Stimulated activated CD8-positive, alpha-beta memory T cell treated with anti-CD3 and anti-CD28 coated beads, Interleukin-15, amount 100 ng/mL, for 1 hour (primary cell): Measurements from ENCODE around the gene TSHB.

ENCODE experiments used
- DNase-seq: peaks from one replicate; pipeline ENCODE4 v3.0.0-alpha.2; 2020; ENCODE audit warnings: low read depth

The TSHB gene

GRCh38 chr1:115060501-115060900, 30.9 kb downstream of the TSHB start:
- no peak for DNase-seq

- peak; percentile 85 for DNase-seq
Observed at GRCh38 chr1:115062542-115063004, 32.9 kb downstream of the TSHB start.

- DNase-seq: no peak
Observed at GRCh38 chr1:115063228-115063901, 33.7 kb downstream of the TSHB start.

GRCh38 chr1:115064461-115064860, 34.8 kb downstream of the TSHB start:
- DNase-seq: no peak

GRCh38 chr1:115065021-115065420, 35.4 kb downstream of the TSHB start:
- DNase-seq: no peak

GRCh38 chr1:115067161-115067859, 37.7 kb downstream of the TSHB start:
- no peak for DNase-seq

GRCh38 chr1:115068826-115069585, 39.4 kb downstream of the TSHB start:
- DNase-seq: no peak

GRCh38 chr1:115069659-115070308, 40.2 kb downstream of the TSHB start:
- DNase-seq: no peak

GRCh38 chr1:115071012-115071664, 41.5 kb downstream of the TSHB start:
- no peak for DNase-seq

GRCh38 chr1:115073298-115074087, 43.9 kb downstream of the TSHB start:
- DNase-seq: no peak

GRCh38 chr1:115074839-115075534, 45.4 kb downstream of the TSHB start:
- DNase-seq: no peak

GRCh38 chr1:115076384-115076915, 46.8 kb downstream of the TSHB start:
- DNase-seq: no peak

GRCh38 chr1:115077286-115077983, 47.8 kb downstream of the TSHB start:
- no peak for DNase-seq

GRCh38 chr1:115077984-115078330, 48.3 kb downstream of the TSHB start:
- DNase-seq: no peak

- DNase-seq: no peak
Observed at GRCh38 chr1:115078708-115079107, 49.1 kb downstream of the TSHB start.

GRCh38 chr1:115082949-115083348, 53.3 kb downstream of the TSHB start:
- DNase-seq: no peak
